Gastroesophageal sphincter (tissue), 4 donors: ENCODE results near the gene CPSF7. TPM values are rescaled to one million over a fixed set of nuclear protein-coding genes. Genes with fewer than 3 reads are reported as not detected.

Source experiments
- ATAC-seq: fragments of 150-250 bp; one replicate; pipeline ENCODE4 v1.9.1; 2016; ENCODE audit warnings: mild to moderate bottlenecking, moderate library complexity
- H3K27ac ChIP-seq, 4 donors: fragments of 200-600 bp; sonication (generic) in 3 of 4; 1 replicate in 3 of 4; 2 replicates in 1 of 4; pipeline ENCODE4 v1.5.1; 2016 to 2019
- H3K27me3 ChIP-seq: fragments of 200-600 bp; sonication (generic); one replicate; pipeline ENCODE4 v1.5.1; 2019
- H3K36me3 ChIP-seq, 2 donors: fragments of 200-600 bp; sonication (generic); one replicate each; pipeline ENCODE4 v1.5.1; 2019; ENCODE audit warnings: control low read depth in 1 of 2
- H3K4me1 ChIP-seq, 3 donors: fragments of 200-600 bp; sonication (generic); 1 replicate in 2 of 3; 2 replicates in 1 of 3; pipeline ENCODE4 v1.5.1; 2016 to 2019; ENCODE audit warnings: control low read depth in 2 of 3
- H3K4me3 ChIP-seq, 2 donors: fragments of 200-600 bp; sonication (generic); one replicate each; pipeline ENCODE4 v1.5.1; 2019; ENCODE audit warnings: mild to moderate bottlenecking in 1 of 2, moderate library complexity in 1 of 2
- H3K9me3 ChIP-seq, 3 donors: fragments of 200-600 bp; sonication (generic); one replicate each; pipeline ENCODE4 v1.5.1; 2017 to 2019; ENCODE audit warnings: control low read depth in 2 of 3
- EP300 ChIP-seq: sonication (generic); formaldehyde crosslinking; IDR thresholded peaks from one replicate; pipeline ENCODE4 v1.6.1; 2017; ENCODE audit warnings: antibody characterized with exemption, mild to moderate bottlenecking
- POLR2A ChIP-seq, 2 donors: fragments of 450-650 bp; IDR thresholded peaks; one replicate each; pipeline ENCODE4 v1.6.1; 2017; ENCODE audit warnings: antibody characterized with exemption in 2 of 2, mild to moderate bottlenecking in 2 of 2, moderate library complexity in 1 of 2
- POLR2AphosphoS5 ChIP-seq: sonication (generic); formaldehyde crosslinking; IDR thresholded peaks from one replicate; pipeline ENCODE4 v1.6.1; 2017; ENCODE audit warnings: antibody characterized with exemption
- WGBS, 2 donors: methylation state at CpG; one replicate each; pipeline ENCODE4 v1.1.5; 2018; ENCODE audit warnings: low coverage in 1 of 2; 5-methylcytosine and 5-hydroxymethylcytosine counted together
- total RNA-seq, 4 donors: library from RNA; depleted of rRNA; stranded (reverse); fragments of >200 nt; gene quantifications; one replicate each; pipeline ENCODE4 v1.1.0, GENCODE V29; 2016
- TF ChIP-seq, protein P1 (sequence below), 4 experiments: fragments of 200-600 bp in 2 of 4; fragments of 450-650 bp in 2 of 4; sonication (generic) in 1 of 4; IDR thresholded peaks; one replicate each; pipeline ENCODE4 v1.5.1; 2017 to 2019; ENCODE audit warnings: antibody characterized with exemption in 4 of 4, mild to moderate bottlenecking in 2 of 4, moderate library complexity in 2 of 4

Gene CPSF7
- total RNA-seq, 4 donors from 2014 or later = 36.6 to 50.4 (median 43.7) TPM

GRCh38 chr11:61475433-61475832, 45.7 kb upstream of the CPSF7 start:
- no peak for ATAC-seq
- no peak overlapping the region for H3K4me3 ChIP-seq
- 80 to 100% methylated on average over 1 of the region's 1 CpG for WGBS, 2 donors

GRCh38 chr11:61474013-61474643, 44.4 kb upstream of the CPSF7 start:
- H3K4me1 ChIP-seq = peaks cover 0 to 31% (median 15%) of the 10 kb centered on the region in 3 donors
- 79 to 85% methylated on average over 4 to 6 of the region's 6 CpGs for WGBS, 2 donors
- peak; percentile 5 for ATAC-seq

More at GRCh38 chr11:61475433-61475832, 45.7 kb upstream of the CPSF7 start:
- H3K27ac ChIP-seq = peak overlapping the region in 1 of 4 donors; percentile 60
- no peaks in the 10 kb centered on the region for H3K9me3 ChIP-seq
- peaks cover 0 to 31% (median 15%) of the 10 kb centered on the region in 3 donors for H3K4me1 ChIP-seq
- peaks cover 0 to 28% of the 10 kb centered on the region in 2 donors for H3K36me3 ChIP-seq
- H3K27me3 ChIP-seq = peaks cover 8% of the 10 kb centered on the region
- TF ChIP-seq POLR2A (IDR thresholded peaks at IDR 0.05) = no peak
- TF ChIP-seq, protein P1, sequence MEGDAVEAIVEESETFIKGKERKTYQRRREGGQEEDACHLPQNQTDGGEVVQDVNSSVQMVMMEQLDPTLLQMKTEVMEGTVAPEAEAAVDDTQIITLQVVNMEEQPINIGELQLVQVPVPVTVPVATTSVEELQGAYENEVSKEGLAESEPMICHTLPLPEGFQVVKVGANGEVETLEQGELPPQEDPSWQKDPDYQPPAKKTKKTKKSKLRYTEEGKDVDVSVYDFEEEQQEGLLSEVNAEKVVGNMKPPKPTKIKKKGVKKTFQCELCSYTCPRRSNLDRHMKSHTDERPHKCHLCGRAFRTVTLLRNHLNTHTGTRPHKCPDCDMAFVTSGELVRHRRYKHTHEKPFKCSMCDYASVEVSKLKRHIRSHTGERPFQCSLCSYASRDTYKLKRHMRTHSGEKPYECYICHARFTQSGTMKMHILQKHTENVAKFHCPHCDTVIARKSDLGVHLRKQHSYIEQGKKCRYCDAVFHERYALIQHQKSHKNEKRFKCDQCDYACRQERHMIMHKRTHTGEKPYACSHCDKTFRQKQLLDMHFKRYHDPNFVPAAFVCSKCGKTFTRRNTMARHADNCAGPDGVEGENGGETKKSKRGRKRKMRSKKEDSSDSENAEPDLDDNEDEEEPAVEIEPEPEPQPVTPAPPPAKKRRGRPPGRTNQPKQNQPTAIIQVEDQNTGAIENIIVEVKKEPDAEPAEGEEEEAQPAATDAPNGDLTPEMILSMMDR (IDR thresholded peaks at IDR 0.05) = no peak
- no peak for TF ChIP-seq EP300
- TF ChIP-seq POLR2AphosphoS5 = no peak

GRCh38 chr11:61473370-61474012, 43.7 kb upstream of the CPSF7 start:
- Histone ChIP-seq H3K36me3 (peaks cover 0 to 45% of the 10 kb centered on the region in 2 donors), H3K4me3 (no peak overlapping the region), H3K27me3 (peaks cover 1% of the 10 kb centered on the region), H3K27ac (peak overlapping the region in 2 of 4 donors; percentile 65 to 67), H3K4me1 (peaks cover 0 to 31% (median 15%) of the 10 kb centered on the region in 3 donors), H3K9me3 (no peaks in the 10 kb centered on the region)
- no peak for TF ChIP-seq POLR2AphosphoS5
- TF ChIP-seq POLR2A (IDR thresholded peaks at IDR 0.05) = no peak
- TF ChIP-seq EP300 = no peak
- TF ChIP-seq, protein P1 (IDR thresholded peaks at IDR 0.05) = no peak
- no peak for ATAC-seq
- 73 to 75% methylated on average over 2 to 3 of the region's 3 CpGs for WGBS, 2 donors

More at GRCh38 chr11:61474013-61474643, 44.4 kb upstream of the CPSF7 start:
- Histone ChIP-seq H3K36me3 (peaks cover 0 to 39% of the 10 kb centered on the region in 2 donors), H3K27me3 (peaks cover 7% of the 10 kb centered on the region), H3K4me3 (no peak overlapping the region), H3K9me3 (no peaks in the 10 kb centered on the region), H3K27ac (peak overlapping the region in 2 of 4 donors; percentile 39 to 67)
- TF ChIP-seq POLR2AphosphoS5 = no peak
- TF ChIP-seq EP300 = no peak
- no peak for TF ChIP-seq POLR2A (IDR thresholded peaks at IDR 0.05)

DNA sequence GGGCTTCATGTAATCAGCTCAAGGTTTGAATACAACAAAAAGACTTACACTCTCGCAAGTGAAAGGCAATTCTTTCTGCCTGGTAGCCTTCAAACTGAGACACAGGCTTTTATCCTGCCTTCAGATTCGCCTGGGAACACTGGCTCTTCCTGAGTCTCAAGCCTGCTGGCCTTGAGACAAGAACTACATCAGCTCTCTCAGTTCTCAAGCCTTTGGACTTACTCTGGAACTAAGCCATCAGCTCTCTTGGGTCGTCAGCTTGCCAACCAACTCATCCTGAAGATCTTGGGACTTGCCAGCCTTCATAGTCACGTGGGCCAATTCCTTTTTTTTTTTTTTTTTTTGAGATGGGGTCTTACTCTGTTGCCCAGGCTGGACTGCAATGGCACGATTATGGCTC, 43.1 kb upstream of the CPSF7 start:
- no peak overlapping the region for H3K4me3 ChIP-seq
- peaks cover 0 to 26% (median 13%) of the 10 kb centered on the region in 3 donors for H3K4me1 ChIP-seq
- H3K9me3 ChIP-seq = no peaks in the 10 kb centered on the region
- H3K36me3 ChIP-seq = peaks cover 0 to 51% of the 10 kb centered on the region in 2 donors
- ATAC-seq = peak; percentile 60
- TF ChIP-seq, protein P1 (IDR thresholded peaks at IDR 0.05) = no peak
- TF ChIP-seq POLR2AphosphoS5 = no peak
- TF ChIP-seq POLR2A (IDR thresholded peaks at IDR 0.05) = no peak
- no peak for TF ChIP-seq EP300
- 26 to 33% methylated on average over 4 to 5 of the region's 5 CpGs for WGBS, 2 donors
- peak overlapping the region in 3 of 4 donors; percentile 65 to 69 (median 67) for H3K27ac ChIP-seq
- no peaks in the 10 kb centered on the region for H3K27me3 ChIP-seq

GRCh38 chr11:61472282-61472681, 42.5 kb upstream of the CPSF7 start:
- no peak overlapping the region for H3K4me3 ChIP-seq
- H3K27me3 ChIP-seq = no peaks in the 10 kb centered on the region
- peaks cover 0 to 20% (median 7%) of the 10 kb centered on the region in 3 donors for H3K4me1 ChIP-seq
- ATAC-seq = peak; percentile 83
- no peaks in the 10 kb centered on the region for H3K9me3 ChIP-seq
- H3K36me3 ChIP-seq = peaks cover 0 to 56% of the 10 kb centered on the region in 2 donors
- whole genome bisulfite sequencing, 2 donors = 85 to 100% methylated on average over 1 to 4 of the region's 5 CpGs
- TF ChIP-seq EP300 = no peak
- no peak for TF ChIP-seq POLR2AphosphoS5
- no peak for TF ChIP-seq POLR2A (IDR thresholded peaks at IDR 0.05)
- TF ChIP-seq, protein P1 (IDR thresholded peaks at IDR 0.05) = no peak
- H3K27ac ChIP-seq = peak overlapping the region in 3 of 4 donors; percentile 65 to 69 (median 67)
